Lower leg skin (tissue), 4 donors: Measurements from ENCODE around the gene MYO18B. TPM values are rescaled to one million over a fixed set of nuclear protein-coding genes. Genes with fewer than 3 reads are reported as not detected.

Experiments used
- DNase-seq, 2 donors: peaks; one replicate each; pipeline ENCODE4 v3.0.0-alpha.2; 2019; ENCODE audit warnings: low spot score in 2 of 2
- H3K4me3 ChIP-seq: fragments of 200-600 bp; sonication (generic); 2 replicates; pipeline ENCODE4 v1.5.1; 2017; ENCODE audit warnings: mild to moderate bottlenecking, low read depth; ENCODE audit not compliant: poor library complexity, severe bottlenecking
- POLR2A ChIP-seq, 2 donors: fragments of 450-650 bp; IDR thresholded peaks; one replicate each; pipeline ENCODE4 v1.6.1; 2016 to 2017; ENCODE audit warnings: antibody characterized with exemption in 2 of 2, mild to moderate bottlenecking in 1 of 2, moderate library complexity in 1 of 2
- WGBS, 2 donors: methylation state at CpG; one replicate each; pipeline ENCODE4 v1.1.5; 2018; 5-methylcytosine and 5-hydroxymethylcytosine counted together
- intact Hi-C: fragments of 100-400 bp; cut with DNase I; formaldehyde crosslinking; loops from one replicate; pipeline ENCODE4 v1.15.0; 2023; ENCODE audit warnings: low total_unique reads
- total RNA-seq, 4 donors: library from RNA; depleted of rRNA; stranded (reverse); fragments of >200 nt; gene quantifications; one replicate each; pipeline ENCODE4 v1.1.0, GENCODE V29; 2016
- TF ChIP-seq, protein P1 (sequence below), 3 donors: fragments of 450-650 bp; IDR thresholded peaks; one replicate each; pipeline ENCODE4 v1.5.1; 2016; ENCODE audit warnings: antibody characterized with exemption in 3 of 3, mild to moderate bottlenecking in 3 of 3, moderate library complexity in 2 of 3

The MYO18B gene
- 1 to 10 TPM in 2 of 4 donors, not detected in 2; 1.5 to 3.4 TPM for total RNA-seq

DNA sequence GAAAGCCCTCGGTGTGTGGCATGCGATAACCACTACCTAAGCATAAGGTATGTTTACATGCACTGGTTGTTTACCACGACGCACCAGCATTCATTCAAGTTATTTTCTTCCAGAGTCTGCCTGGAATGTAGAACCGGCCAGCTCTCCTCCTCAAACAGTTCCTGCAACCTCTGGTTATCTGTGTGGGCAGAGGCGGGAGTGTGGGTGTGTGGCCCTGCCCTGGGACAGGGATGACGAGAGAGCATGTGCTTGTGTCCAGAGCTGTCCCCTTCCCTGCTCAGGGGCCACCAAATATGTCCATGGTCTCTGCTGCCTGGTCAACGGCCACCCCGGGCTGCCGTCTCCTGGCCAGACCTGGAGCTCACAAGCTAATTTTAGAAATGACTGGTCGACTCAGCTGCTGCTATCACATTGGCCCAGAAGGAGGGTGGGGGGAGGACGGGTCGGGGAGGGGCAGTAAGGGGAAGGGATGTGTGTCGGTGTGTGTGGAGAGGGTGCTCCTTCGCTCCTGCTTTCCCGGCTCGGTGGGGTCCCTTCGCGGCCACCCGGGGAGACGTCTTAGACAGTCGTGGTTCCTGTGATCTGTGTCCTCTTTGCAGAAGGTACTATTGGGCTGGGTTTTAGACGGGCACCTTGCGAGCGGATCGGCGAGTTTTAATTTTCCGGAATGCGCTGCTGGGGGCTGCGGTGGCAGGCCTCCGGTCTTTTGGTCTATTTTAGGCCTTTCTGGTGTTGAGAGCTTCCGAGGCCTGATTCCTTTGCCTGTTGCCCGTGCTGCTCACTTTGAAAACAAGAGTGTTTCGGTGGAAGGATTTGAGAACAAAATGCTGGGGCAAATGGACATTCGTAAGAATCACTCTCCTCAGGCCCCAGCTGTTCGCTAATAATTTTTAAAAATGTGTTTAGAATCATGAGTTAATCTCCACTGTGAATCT lies at the start of gene MYO18B:
TSS of gene MYO18B (plus strand) at position 497 of the 935 bp plus-strand sequence. CDS start 18,905 bp downstream, outside the sequence.
- WGBS, 2 donors = 88 to 90% methylated on average over 35 to 36 of the region's 36 CpGs
- DNase-seq = no peak
- no peak within 1 kb of the TSS for H3K4me3 ChIP-seq
- intact Hi-C loops = no loop called here
- TF ChIP-seq POLR2A (IDR thresholded peaks at IDR 0.05) = no peak
- TF ChIP-seq, protein P1, sequence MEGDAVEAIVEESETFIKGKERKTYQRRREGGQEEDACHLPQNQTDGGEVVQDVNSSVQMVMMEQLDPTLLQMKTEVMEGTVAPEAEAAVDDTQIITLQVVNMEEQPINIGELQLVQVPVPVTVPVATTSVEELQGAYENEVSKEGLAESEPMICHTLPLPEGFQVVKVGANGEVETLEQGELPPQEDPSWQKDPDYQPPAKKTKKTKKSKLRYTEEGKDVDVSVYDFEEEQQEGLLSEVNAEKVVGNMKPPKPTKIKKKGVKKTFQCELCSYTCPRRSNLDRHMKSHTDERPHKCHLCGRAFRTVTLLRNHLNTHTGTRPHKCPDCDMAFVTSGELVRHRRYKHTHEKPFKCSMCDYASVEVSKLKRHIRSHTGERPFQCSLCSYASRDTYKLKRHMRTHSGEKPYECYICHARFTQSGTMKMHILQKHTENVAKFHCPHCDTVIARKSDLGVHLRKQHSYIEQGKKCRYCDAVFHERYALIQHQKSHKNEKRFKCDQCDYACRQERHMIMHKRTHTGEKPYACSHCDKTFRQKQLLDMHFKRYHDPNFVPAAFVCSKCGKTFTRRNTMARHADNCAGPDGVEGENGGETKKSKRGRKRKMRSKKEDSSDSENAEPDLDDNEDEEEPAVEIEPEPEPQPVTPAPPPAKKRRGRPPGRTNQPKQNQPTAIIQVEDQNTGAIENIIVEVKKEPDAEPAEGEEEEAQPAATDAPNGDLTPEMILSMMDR (IDR thresholded peaks at IDR 0.05) = no peak

GRCh38 chr22:25692397-25693267 lies 49.4 kb upstream of the MYO18B start:
- H3K4me3 ChIP-seq = no peak overlapping the region
- DNase-seq = no peak
- TF ChIP-seq POLR2A (IDR thresholded peaks at IDR 0.05) = no peak
- TF ChIP-seq, protein P1 (IDR thresholded peaks at IDR 0.05) = no peak
- WGBS, 2 donors = 78% methylated on average over 15 of the region's 15 CpGs
- intact Hi-C loops = no loop called here

DNA sequence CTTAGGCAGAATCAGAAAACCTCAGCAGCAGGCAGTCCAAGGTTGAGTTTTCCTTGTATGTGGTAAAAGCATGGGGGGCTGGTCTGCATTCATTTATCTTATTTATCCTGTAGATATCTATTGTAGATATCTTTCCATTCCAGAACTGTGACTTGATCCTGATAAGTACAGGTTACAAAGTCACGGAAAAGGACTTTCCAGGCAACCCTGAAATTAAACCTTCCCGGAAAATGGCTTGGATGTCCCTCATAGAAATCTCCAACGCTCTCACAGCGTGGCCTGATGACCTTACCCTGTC lies 48.8 kb upstream of the MYO18B start:
- H3K4me3 ChIP-seq = no peak overlapping the region
- DNase-seq = no peak
- 89 to 99% methylated on average over 4 of the region's 4 CpGs for WGBS, 2 donors
- intact Hi-C loops = no loop called here
- TF ChIP-seq, protein P1 (IDR thresholded peaks at IDR 0.05) = no peak
- no peak for TF ChIP-seq POLR2A (IDR thresholded peaks at IDR 0.05)

DNA sequence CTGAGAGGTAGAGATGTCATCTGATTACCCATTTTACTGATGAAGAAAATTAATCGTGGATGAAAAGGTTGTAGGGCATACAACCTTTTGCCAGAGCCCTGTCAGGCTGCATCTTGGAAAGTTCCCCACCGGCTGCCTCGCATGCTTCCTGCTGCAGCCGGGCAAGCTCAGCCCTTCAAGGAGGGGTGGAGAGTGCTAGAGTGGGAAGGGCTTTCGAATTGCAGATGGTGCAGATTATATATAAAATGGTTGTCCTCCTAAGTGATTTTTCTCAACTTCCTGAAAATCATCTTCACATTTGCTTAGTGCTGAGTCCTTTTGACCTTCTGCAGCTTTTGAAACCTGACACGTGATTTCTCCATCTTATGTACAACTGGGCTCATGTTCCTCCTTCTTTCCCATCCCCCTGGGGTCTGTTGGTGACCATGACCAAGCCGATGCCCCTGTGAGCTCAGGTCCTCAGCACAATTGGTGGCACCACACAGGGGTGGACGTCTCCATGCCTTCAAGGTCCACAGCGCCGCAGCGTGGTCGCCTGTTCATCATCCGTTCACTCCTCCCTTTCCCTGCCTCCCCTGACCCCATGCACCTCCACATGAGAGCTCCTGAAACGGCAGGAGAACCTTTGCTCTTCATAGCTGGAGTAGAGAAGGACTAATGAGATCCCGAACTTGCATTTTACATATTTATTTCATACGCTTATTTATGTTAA lies 47.6 kb upstream of the MYO18B start:
- H3K4me3 ChIP-seq = no peak overlapping the region
- intact Hi-C loops = no loop called here
- TF ChIP-seq, protein P1 (IDR thresholded peaks at IDR 0.05) = no peak
- TF ChIP-seq POLR2A (IDR thresholded peaks at IDR 0.05) = no peak
- 86 to 88% methylated on average over 16 of the region's 16 CpGs for WGBS, 2 donors
- DNase-seq = no peak

DNA sequence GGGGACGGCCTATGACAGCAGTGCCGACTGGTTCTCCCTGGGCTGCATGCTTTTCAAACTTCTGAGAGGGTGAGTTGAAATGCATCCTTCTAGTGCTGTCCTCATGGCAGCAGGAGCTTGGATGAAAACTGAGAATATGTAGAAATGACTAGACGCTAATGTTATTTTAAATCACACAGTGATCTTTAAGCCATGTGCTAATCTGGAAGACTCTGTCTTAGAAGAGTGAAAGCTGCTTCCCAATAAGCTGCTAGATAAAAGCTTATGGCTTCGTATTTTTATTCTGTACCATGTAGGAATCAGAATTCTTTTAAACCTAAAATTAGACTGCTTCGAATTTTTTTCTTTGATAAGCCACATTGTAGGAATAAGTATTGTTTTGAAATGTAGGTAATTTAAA lies 46.8 kb upstream of the MYO18B start:
- no peak for TF ChIP-seq POLR2A (IDR thresholded peaks at IDR 0.05)
- TF ChIP-seq, protein P1 (IDR thresholded peaks at IDR 0.05) = no peak
- DNase-seq = no peak
- intact Hi-C loops = no loop called here
- 93 to 94% methylated on average over 5 of the region's 5 CpGs for WGBS, 2 donors
- H3K4me3 ChIP-seq = no peak overlapping the region
